Spleen (tissue), 11 donors: ENCODE data around the gene ASPN. TPM values are rescaled to one million over a fixed set of nuclear protein-coding genes. Genes with fewer than 3 reads are reported as not detected.

ENCODE experiments used
- DNase-seq: peaks from one replicate; pipeline ENCODE4 v3.0.0-alpha.2; 2020
- H3K27ac ChIP-seq, 8 donors: fragments of 200-600 bp; sonication (generic) in 7 of 8; 1 replicate in 4 of 8; 2 replicates in 4 of 8; pipeline versions ENCODE4 v1.5.0 to v1.8.0; 2016 to 2021; ENCODE audit warnings: inconsistent platforms in 4 of 8, mild to moderate bottlenecking in 4 of 8, moderate library complexity in 1 of 8
- H3K27me3 ChIP-seq, 7 donors: fragments of 200-600 bp; sonication (generic) in 6 of 7; replicated peaks in 1 of 7; 1 replicate in 4 of 7; 2 replicates in 3 of 7; pipeline versions ENCODE4 v1.5.0 to v1.8.0; 2016 to 2021; ENCODE audit warnings: inconsistent platforms in 3 of 7, mild to moderate bottlenecking in 1 of 7
- H3K36me3 ChIP-seq, 6 donors: fragments of 200-600 bp; sonication (generic) in 5 of 6; 1 replicate in 4 of 6; 2 replicates in 2 of 6; pipeline versions ENCODE4 v1.5.0 to v1.8.0; 2016 to 2021; ENCODE audit warnings: inconsistent platforms in 2 of 6
- H3K4me1 ChIP-seq, 6 donors: fragments of 200-600 bp; sonication (generic) in 5 of 6; 1 replicate in 3 of 6; 2 replicates in 3 of 6; pipeline versions ENCODE4 v1.5.0 to v1.8.0; 2016 to 2021; ENCODE audit warnings: inconsistent platforms in 3 of 6
- H3K4me3 ChIP-seq, 8 donors: fragments of 200-600 bp; sonication (generic) in 7 of 8; 1 replicate in 4 of 8; 2 replicates in 4 of 8; pipeline versions ENCODE4 v1.5.0 to v1.8.0; 2016 to 2021; ENCODE audit warnings: inconsistent platforms in 4 of 8, mild to moderate bottlenecking in 4 of 8, moderate library complexity in 2 of 8
- H3K9me3 ChIP-seq, 8 donors: fragments of 200-600 bp; sonication (generic) in 7 of 8; 1 replicate in 4 of 8; 2 replicates in 4 of 8; pipeline versions ENCODE4 v1.5.0 to v1.8.0; 2016 to 2021; ENCODE audit warnings: inconsistent platforms in 4 of 8
- CTCF ChIP-seq, 11 experiments: fragments of 200-600 bp in 7 of 11; fragments of 450-650 bp in 4 of 11; sonication (generic) in 4 of 11; IDR thresholded peaks in 8 of 11; conservative IDR thresholded peaks in 3 of 11; 1 replicate in 7 of 11; 2 replicates in 4 of 11; pipeline versions ENCODE4 v1.4.0 to v1.8.0; 2016 to 2021; ENCODE audit warnings: antibody characterized with exemption in 11 of 11, inconsistent platforms in 4 of 11, mild to moderate bottlenecking in 1 of 11
- POLR2A ChIP-seq, 3 donors: fragments of 450-650 bp; IDR thresholded peaks; one replicate each; pipeline ENCODE4 v1.5.1; 2017; ENCODE audit warnings: antibody characterized with exemption in 3 of 3, mild to moderate bottlenecking in 1 of 3
- POLR2AphosphoS5 ChIP-seq, 3 donors: sonication (generic); formaldehyde crosslinking; IDR thresholded peaks; one replicate each; pipeline ENCODE4 v1.5.1; 2017; ENCODE audit warnings: antibody characterized with exemption in 3 of 3
- WGBS, 5 donors: extraction: QIAGEN DNeasy Blood & Tissue Kit in 3 of 5; methylation state at CpG; one replicate each; pipeline versions ENCODE4 v1.1.5 to v1.1.7; 2013 to 2018; 5-methylcytosine and 5-hydroxymethylcytosine counted together
- intact Hi-C: fragments of 100-400 bp; cut with DNase I; formaldehyde crosslinking; loops from one replicate; pipeline ENCODE4 v1.15.0; 2023; ENCODE audit warnings: low total_unique reads
- polyA plus RNA-seq, 3 donors: library from polyadenylated mRNA; stranded (reverse); fragments of 200-250 nt; gene quantifications; one replicate each; pipeline ENCODE4 v1.2.1, GENCODE V29; 2013
- total RNA-seq, 7 donors: library from RNA; depleted of rRNA in 3 of 7; stranded (reverse); fragments of >200 nt in 3 of 7; fragmentation: NEBNext Ultra II Directional in 4 of 7; extraction: Animal tissue kit (Norgen Biotek cat#: 25700) in 4 of 7; gene quantifications; one replicate each; pipeline versions ENCODE4 v1.1.0 to v1.2.1, GENCODE V29; 2016 to 2021
- donor health status: healthy with polysubstance abuse.
- donor health status: DM: no; HTN: no; CAD: no; lungs with moderate emphysema.
- donor health status: DM: no; HTN: no; CAD: no.
- donor health status: Bipolar disorder and iron deficiency.
- donor health status: healthy.
- donor health status: DM: no; HTN: no; CAD: no.
- donor health status: DM: yes; HTN: yes; CAD: no.

Gene ASPN
- total and polyA plus RNA-seq, 10 donors: 0.32 to 2.0 (median 0.93) TPM; not detected in 1

- H3K36me3 ChIP-seq: no peaks in the 10 kb centered on the region
- no peak overlapping the region for H3K27ac ChIP-seq
- H3K4me1 ChIP-seq: no peaks in the 10 kb centered on the region
- intact Hi-C loops: no loop called here
- no peak for DNase-seq
- TF ChIP-seq POLR2AphosphoS5 (IDR thresholded peaks at IDR 0.05): no peak
- no peaks in the 10 kb centered on the region for H3K27me3 ChIP-seq
- H3K9me3 ChIP-seq: peaks cover 0 to 19% (median 0%) of the 10 kb centered on the region in 8 donors
- WGBS, 5 donors: 81 to 89% (median 84%) methylated on average over 4 of the region's 4 CpGs
- no peak overlapping the region for H3K4me3 ChIP-seq
Measured at GRCh38 chr9:92527832-92528521, 45.7 kb upstream of the ASPN start.

GRCh38 chr9:92527291-92527828 is 45.1 kb upstream of the ASPN start:
- Histone ChIP-seq H3K36me3 (no peaks in the 10 kb centered on the region), H3K27ac (no peak overlapping the region), H3K27me3 (no peaks in the 10 kb centered on the region), H3K4me3 (no peak overlapping the region), H3K4me1 (no peaks in the 10 kb centered on the region), H3K9me3 (peaks cover 0 to 17% (median 0%) of the 10 kb centered on the region in 8 donors)
- TF ChIP-seq POLR2A (IDR thresholded peaks at IDR 0.05) (no peak), POLR2AphosphoS5 (IDR thresholded peaks at IDR 0.05) (no peak), CTCF (IDR thresholded peaks at IDR 0.05 in 8 of 11, conservative IDR thresholded peaks at IDR 0.05 in 3 of 11) (no peak)
- WGBS, 5 donors: 81 to 100% (median 86%) methylated on average over 2 of the region's 2 CpGs
- intact Hi-C loops: no loop called here
- no peak for DNase-seq

- intact Hi-C loops: no loop called here
Measured at GRCh38 chr9:92525306-92525705, 43.0 kb upstream of the ASPN start.

GRCh38 chr9:92524881-92525280 is 42.6 kb upstream of the ASPN start:
- 96 to 100% (median 100%) methylated on average over 1 of the region's 1 CpG for WGBS, 5 donors
- intact Hi-C loops: no loop called here

More at GRCh38 chr9:92525306-92525705, 43.0 kb upstream of the ASPN start:
- no peak for DNase-seq
- no peak overlapping the region for H3K27ac ChIP-seq
- no peaks in the 10 kb centered on the region for H3K4me1 ChIP-seq
- H3K27me3 ChIP-seq: no peaks in the 10 kb centered on the region
- no peak overlapping the region for H3K4me3 ChIP-seq
- 93 to 98% (median 95%) methylated on average over 5 of the region's 5 CpGs for WGBS, 5 donors
- H3K36me3 ChIP-seq: no peaks in the 10 kb centered on the region
- TF ChIP-seq POLR2AphosphoS5 (IDR thresholded peaks at IDR 0.05): no peak
- no peak for TF ChIP-seq POLR2A (IDR thresholded peaks at IDR 0.05)
- no peak for TF ChIP-seq CTCF (IDR thresholded peaks at IDR 0.05 in 8 of 11, conservative IDR thresholded peaks at IDR 0.05 in 3 of 11)
- no peaks in the 10 kb centered on the region for H3K9me3 ChIP-seq

More at GRCh38 chr9:92524881-92525280, 42.6 kb upstream of the ASPN start:
- Histone ChIP-seq H3K4me3 (no peak overlapping the region), H3K36me3 (no peaks in the 10 kb centered on the region), H3K4me1 (no peaks in the 10 kb centered on the region), H3K9me3 (no peaks in the 10 kb centered on the region), H3K27me3 (no peaks in the 10 kb centered on the region), H3K27ac (no peak overlapping the region)
- no peak for DNase-seq
- TF ChIP-seq POLR2AphosphoS5 (IDR thresholded peaks at IDR 0.05) (no peak), POLR2A (IDR thresholded peaks at IDR 0.05) (no peak), CTCF (IDR thresholded peaks at IDR 0.05 in 8 of 11, conservative IDR thresholded peaks at IDR 0.05 in 3 of 11) (no peak)
